Osteoblast (primary cell): Measurements from ENCODE around the gene NFKBIA. TPM values are rescaled to one million over a fixed set of nuclear protein-coding genes. Genes with fewer than 3 reads are reported as not detected.
"Not testable (repeated sequence)": the region's sequence is repeated elsewhere in the genome, so short reads cannot be mapped to it uniquely, and the experiment has no call there.

Experiments used
- DNase-seq: peaks from one replicate; pipeline ENCODE4 v3.0.0; 2011; ENCODE audit warnings: low spot score, mixed read lengths; ENCODE audit not compliant: insufficient read length; ENCODE audit errors: missing footprints
- H2AFZ ChIP-seq: 2 replicates; pipeline ENCODE4 v1.6.0; 2011; ENCODE audit warnings: mild to moderate bottlenecking, low read length
- H3K27ac ChIP-seq: 2 replicates; pipeline ENCODE4 v1.5.1; 2011; ENCODE audit warnings: mild to moderate bottlenecking, low read depth, low read length, moderate library complexity
- H3K27me3 ChIP-seq: 2 replicates; pipeline ENCODE4 v1.6.0; 2012; ENCODE audit warnings: mild to moderate bottlenecking, control low read depth, inconsistent platforms, low read length, moderate library complexity; ENCODE audit not compliant: insufficient read depth
- H3K36me3 ChIP-seq: 2 replicates; pipeline ENCODE4 v1.5.1; 2011; ENCODE audit warnings: mild to moderate bottlenecking, low read length, control low read depth, moderate library complexity; ENCODE audit not compliant: insufficient read depth
- H3K4me1 ChIP-seq: 2 replicates; pipeline ENCODE4 v1.5.1; 2011; ENCODE audit warnings: mild to moderate bottlenecking, low read length, control low read depth, moderate library complexity; ENCODE audit not compliant: insufficient read depth
- H3K4me2 ChIP-seq: 2 replicates; pipeline ENCODE4 v1.6.0; 2011; ENCODE audit warnings: mild to moderate bottlenecking, low read length; ENCODE audit not compliant: insufficient read depth
- H3K4me3 ChIP-seq: fragments of 200-600 bp; sonication (generic); 3 replicates; pipeline ENCODE4 v1.5.1; 2012; ENCODE audit warnings: mild to moderate bottlenecking, low read length, inconsistent platforms; ENCODE audit not compliant: insufficient read depth
- H3K79me2 ChIP-seq: 2 replicates; pipeline ENCODE4 v1.6.0; 2012; ENCODE audit warnings: mild to moderate bottlenecking, low read length, control low read depth, inconsistent platforms; ENCODE audit not compliant: insufficient read depth
- H3K9me3 ChIP-seq: 2 replicates; pipeline ENCODE4 v1.5.1; 2011; ENCODE audit warnings: low read depth, low read length, control low read depth
- H4K20me1 ChIP-seq: 2 replicates; pipeline ENCODE4 v1.6.0; 2012; ENCODE audit warnings: mild to moderate bottlenecking, low read length, control low read depth; ENCODE audit not compliant: insufficient read depth
- total RNA-seq: library from RNA; depleted of rRNA; stranded (reverse); fragments of >200 nt; gene quantifications from 2 replicates; pipeline ENCODE4 v1.2.3, GENCODE V29; 2012
- TF ChIP-seq, protein P1 (sequence below): IDR thresholded peaks from 2 replicates; pipeline ENCODE4 v1.5.1; 2011; ENCODE audit warnings: mild to moderate bottlenecking, low read depth, low read length, moderate library complexity; ENCODE audit errors: extremely low read depth

NFKBIA gene
- total RNA-seq, 1 donor, result 51.0 TPM

DNA sequence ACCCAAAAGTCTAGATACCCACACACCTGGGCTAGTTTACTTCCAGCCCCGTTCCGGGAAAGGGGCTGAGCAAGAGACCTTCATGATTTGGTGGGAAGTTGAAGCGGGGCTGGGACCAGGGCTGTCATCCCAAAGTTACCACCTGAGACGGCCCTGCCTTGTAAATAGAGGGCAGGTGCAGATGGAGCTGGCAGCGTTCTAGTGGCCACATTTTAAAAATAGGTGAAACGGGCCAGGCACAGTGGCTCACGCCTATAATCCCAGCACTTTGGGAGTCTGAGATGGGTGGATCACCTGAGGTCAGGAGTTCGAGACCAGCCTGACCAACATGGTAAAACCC, 43.4 kb downstream of the NFKBIA start:
- Histone ChIP-seq H3K27ac (no peak overlapping the region), H4K20me1 (no peaks in the 10 kb centered on the region), H3K4me2 (no peak overlapping the region), H3K4me3 (no peak overlapping the region), H2AFZ (no peak overlapping the region), H3K9me3 (no peaks in the 10 kb centered on the region), H3K79me2 (no peaks in the 10 kb centered on the region), H3K27me3 (no peaks in the 10 kb centered on the region), H3K4me1 (peaks cover 28% of the 10 kb centered on the region), H3K36me3 (no peaks in the 10 kb centered on the region)
- DNase-seq, result no peak
- TF ChIP-seq, protein P1, sequence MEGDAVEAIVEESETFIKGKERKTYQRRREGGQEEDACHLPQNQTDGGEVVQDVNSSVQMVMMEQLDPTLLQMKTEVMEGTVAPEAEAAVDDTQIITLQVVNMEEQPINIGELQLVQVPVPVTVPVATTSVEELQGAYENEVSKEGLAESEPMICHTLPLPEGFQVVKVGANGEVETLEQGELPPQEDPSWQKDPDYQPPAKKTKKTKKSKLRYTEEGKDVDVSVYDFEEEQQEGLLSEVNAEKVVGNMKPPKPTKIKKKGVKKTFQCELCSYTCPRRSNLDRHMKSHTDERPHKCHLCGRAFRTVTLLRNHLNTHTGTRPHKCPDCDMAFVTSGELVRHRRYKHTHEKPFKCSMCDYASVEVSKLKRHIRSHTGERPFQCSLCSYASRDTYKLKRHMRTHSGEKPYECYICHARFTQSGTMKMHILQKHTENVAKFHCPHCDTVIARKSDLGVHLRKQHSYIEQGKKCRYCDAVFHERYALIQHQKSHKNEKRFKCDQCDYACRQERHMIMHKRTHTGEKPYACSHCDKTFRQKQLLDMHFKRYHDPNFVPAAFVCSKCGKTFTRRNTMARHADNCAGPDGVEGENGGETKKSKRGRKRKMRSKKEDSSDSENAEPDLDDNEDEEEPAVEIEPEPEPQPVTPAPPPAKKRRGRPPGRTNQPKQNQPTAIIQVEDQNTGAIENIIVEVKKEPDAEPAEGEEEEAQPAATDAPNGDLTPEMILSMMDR, result no peak

DNA sequence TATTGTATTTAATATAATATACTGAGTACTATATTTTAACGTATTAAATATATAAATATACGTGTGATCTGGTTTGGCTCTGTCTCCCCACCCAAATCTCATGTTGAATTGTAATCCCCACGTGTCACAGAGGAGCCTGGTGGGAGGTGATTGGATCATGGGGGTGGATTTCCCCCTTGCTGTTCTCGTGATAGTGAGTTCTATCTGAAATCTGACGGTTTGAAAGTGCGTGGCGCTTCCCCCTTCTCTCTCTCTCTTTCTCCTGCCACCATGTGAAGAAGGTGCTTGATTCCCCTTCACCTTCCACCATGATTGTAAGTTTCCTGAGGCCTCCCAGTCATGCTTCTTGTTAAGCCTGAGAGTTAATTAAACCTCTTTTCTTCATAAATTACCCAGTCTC, 44.9 kb downstream of the NFKBIA start:
- H4K20me1 ChIP-seq, H3K36me3 ChIP-seq, H3K4me2 ChIP-seq, H3K4me3 ChIP-seq, DNase-seq, H3K27ac ChIP-seq, H3K79me2 ChIP-seq, H3K27me3 ChIP-seq, H2AFZ ChIP-seq, H3K9me3 ChIP-seq: not testable (repeated sequence)
- H3K4me1 ChIP-seq, result peaks cover 20% of the 10 kb centered on the region

DNA sequence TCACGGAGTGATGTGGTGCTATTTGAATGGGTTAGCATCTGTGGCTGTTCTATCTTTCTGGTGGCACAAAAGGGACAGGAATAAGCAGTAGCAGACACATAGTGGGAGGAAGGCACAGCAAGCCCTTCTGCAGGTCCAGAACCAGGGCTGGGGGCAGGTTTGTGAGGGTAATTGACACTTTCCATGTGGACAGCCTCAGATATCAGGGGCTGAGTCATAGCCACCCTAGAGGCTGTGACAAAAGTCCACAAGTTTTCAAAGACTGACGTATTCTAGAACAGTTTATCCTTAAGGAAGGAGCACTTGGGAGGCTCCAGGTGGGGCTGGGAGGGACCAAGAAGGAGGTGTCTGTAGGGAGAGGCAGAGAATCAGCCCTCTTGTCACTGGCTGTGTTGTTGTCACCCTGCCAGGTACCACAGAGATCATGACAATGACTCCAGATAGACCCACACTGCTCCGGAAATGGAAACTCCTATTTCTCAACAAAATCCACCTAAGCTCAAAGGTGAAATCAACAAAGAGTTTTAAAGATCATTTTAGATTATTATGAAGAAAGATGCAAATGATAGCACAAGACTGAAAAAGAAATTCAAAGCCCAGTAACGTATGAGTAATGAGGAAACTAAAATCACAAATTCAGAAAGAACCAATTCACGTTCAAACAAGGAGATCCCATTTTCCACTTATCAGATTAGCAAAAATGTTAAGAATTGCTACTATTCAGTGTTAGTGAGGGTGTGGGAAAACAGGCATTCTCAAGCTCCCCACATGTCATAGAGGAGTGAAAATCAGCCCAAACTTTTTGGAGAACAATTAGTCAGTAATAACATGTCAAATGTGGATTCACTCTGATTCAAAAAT, 48.3 kb downstream of the NFKBIA start:
- H3K36me3 ChIP-seq, result no peaks in the 10 kb centered on the region
- no peaks in the 10 kb centered on the region for H3K27me3 ChIP-seq
- H3K4me3 ChIP-seq, result no peak overlapping the region
- H2AFZ ChIP-seq, result no peak overlapping the region
- H3K79me2 ChIP-seq, result no peaks in the 10 kb centered on the region
- TF ChIP-seq, protein P1, result no peak
- peaks cover 6% of the 10 kb centered on the region for H3K4me1 ChIP-seq
- no peaks in the 10 kb centered on the region for H4K20me1 ChIP-seq
- H3K4me2 ChIP-seq, result peak overlapping the region; percentile 1
- H3K9me3 ChIP-seq, result no peaks in the 10 kb centered on the region
- no peak for DNase-seq
- H3K27ac ChIP-seq, result peak overlapping the region; percentile 4

DNA sequence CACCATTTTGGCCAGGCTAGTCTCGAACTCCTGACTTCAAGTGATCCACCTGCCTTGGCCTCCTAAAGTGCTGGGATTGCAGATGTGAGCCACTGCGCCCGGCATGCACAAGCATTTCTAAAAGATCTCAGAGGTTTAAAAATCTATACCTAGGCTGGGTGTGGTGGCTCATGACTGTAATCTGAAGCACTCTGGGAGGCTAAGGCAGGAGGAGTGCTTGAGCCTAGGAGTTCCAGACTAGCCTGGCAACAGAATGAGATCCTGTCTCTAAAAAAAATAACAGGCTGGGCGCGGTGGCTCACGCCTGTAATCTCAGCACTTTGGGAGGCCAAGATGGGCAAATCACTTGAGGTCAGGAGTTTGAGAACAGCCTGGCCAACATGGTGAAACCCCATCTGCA, 49.3 kb downstream of the NFKBIA start:
- not testable (repeated sequence) for H3K4me2 ChIP-seq, H3K27me3 ChIP-seq, H3K36me3 ChIP-seq, H3K4me3 ChIP-seq, H3K9me3 ChIP-seq, H3K79me2 ChIP-seq, H2AFZ ChIP-seq, H4K20me1 ChIP-seq, H3K4me1 ChIP-seq, H3K27ac ChIP-seq, DNase-seq

DNA sequence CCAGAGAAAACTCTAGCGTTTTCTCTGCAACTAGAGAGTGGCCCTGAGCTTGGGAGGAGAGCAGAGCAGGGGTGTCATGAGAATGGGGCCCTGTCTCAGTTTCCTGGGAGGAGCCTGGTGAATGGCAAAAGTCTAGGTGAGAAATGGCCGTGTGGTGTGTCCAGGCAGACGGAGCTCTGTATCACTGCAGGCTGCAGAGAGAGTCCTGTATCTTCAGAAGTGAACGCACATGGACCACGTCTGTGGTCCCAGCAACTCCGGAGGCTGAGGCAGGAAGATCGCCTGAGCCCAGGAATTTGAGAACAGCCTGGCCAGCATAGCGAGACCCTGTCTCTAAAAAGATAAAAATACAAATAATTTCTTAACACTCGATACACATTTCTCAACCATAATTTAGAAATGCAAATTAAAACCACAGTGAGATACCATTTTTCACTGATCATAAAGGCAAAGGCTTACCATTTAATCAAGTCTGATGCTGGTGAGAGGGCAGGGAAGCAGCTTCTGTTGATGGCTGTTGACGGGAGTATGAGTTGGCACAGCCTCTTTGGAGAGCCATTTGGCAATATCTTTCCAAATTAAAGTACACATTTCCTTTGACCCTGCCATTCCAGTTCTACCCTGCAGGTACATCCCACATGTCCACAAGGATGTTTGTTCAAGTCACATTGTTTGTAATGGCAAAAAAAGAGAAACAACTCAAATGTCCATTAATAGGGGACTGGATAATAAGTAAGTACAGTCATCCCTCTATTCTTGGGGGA, 51.0 kb downstream of the NFKBIA start:
- H3K27me3 ChIP-seq, result no peaks in the 10 kb centered on the region
- H2AFZ ChIP-seq, result no peak overlapping the region
- H3K27ac ChIP-seq, result no peak overlapping the region
- no peaks in the 10 kb centered on the region for H3K36me3 ChIP-seq
- no peak for DNase-seq
- no peaks in the 10 kb centered on the region for H3K79me2 ChIP-seq
- H4K20me1 ChIP-seq, result no peaks in the 10 kb centered on the region
- no peak overlapping the region for H3K4me3 ChIP-seq
- no peak overlapping the region for H3K4me2 ChIP-seq
- TF ChIP-seq, protein P1, result no peak
- peaks cover 6% of the 10 kb centered on the region for H3K4me1 ChIP-seq
- no peaks in the 10 kb centered on the region for H3K9me3 ChIP-seq
